Endothelial cell (in vitro differentiated cells): Measurements from ENCODE around the gene PRKCZ. TPM values are rescaled to one million over a fixed set of nuclear protein-coding genes. Genes with fewer than 3 reads are reported as not detected.

Source experiments
- DNase-seq: peaks from one replicate; pipeline ENCODE4 v3.0.0; 2021; ENCODE audit warnings: low spot score
- H3K27ac Mint-ChIP-seq: one replicate; pipeline ENCODE4 v1.8.0; 2021; ENCODE audit warnings: mixed read lengths, inconsistent platforms; ENCODE audit not compliant: unreplicated experiment
- H3K27me3 Mint-ChIP-seq: one replicate; pipeline ENCODE4 v1.8.0; 2021; ENCODE audit warnings: mild to moderate bottlenecking, moderate library complexity, mixed read lengths, inconsistent platforms; ENCODE audit not compliant: unreplicated experiment
- H3K36me3 Mint-ChIP-seq: one replicate; pipeline ENCODE4 v1.8.0; 2021; ENCODE audit warnings: mild to moderate bottlenecking, low read depth, mixed read lengths, inconsistent platforms; ENCODE audit not compliant: unreplicated experiment
- H3K4me1 Mint-ChIP-seq: one replicate; pipeline ENCODE4 v1.8.0; 2021; ENCODE audit warnings: mild to moderate bottlenecking, mixed read lengths, inconsistent platforms; ENCODE audit not compliant: unreplicated experiment
- H3K4me3 Mint-ChIP-seq: one replicate; pipeline ENCODE4 v1.8.0; 2021; ENCODE audit warnings: mild to moderate bottlenecking, mixed read lengths, inconsistent platforms; ENCODE audit not compliant: unreplicated experiment
- H3K9me3 Mint-ChIP-seq: one replicate; pipeline ENCODE4 v1.8.0; 2021; ENCODE audit warnings: mixed read lengths, inconsistent platforms; ENCODE audit not compliant: unreplicated experiment
- CTCF ChIP-seq: fragments of 200-600 bp; sonication (generic); IDR thresholded peaks from one replicate; pipeline ENCODE4 v1.5.0; 2021; ENCODE audit warnings: antibody characterized with exemption; ENCODE audit not compliant: unreplicated experiment
- total RNA-seq: library from RNA; stranded (reverse); fragmentation: NEBNext Ultra II Directional; extraction: Animal tissue kit (Norgen Biotek cat#: 25700); gene quantifications from one replicate; pipeline ENCODE4 v1.2.1, GENCODE V29; 2021; ENCODE audit not compliant: unreplicated experiment

PRKCZ gene
- total RNA-seq, 1 donor from 2014 or later: 23.1 TPM

GRCh38 chr1:2072109-2072806 lies 22.0 kb downstream of the PRKCZ start:
- Mint-ChIP-seq H3K27ac (no peak overlapping the region), H3K4me3 (peak overlapping the region; percentile 21), H3K36me3 (peaks cover 11% of the 10 kb centered on the region)

GRCh38 chr1:2072891-2073290 lies 22.7 kb downstream of the PRKCZ start:
- Mint-ChIP-seq H3K27ac (no peak overlapping the region), H3K4me3 (no peak overlapping the region)

More at GRCh38 chr1:2072109-2072806, 22.0 kb downstream of the PRKCZ start:
- Mint-ChIP-seq H3K27me3 (peaks cover 12% of the 10 kb centered on the region), H3K9me3 (no peaks in the 10 kb centered on the region), H3K4me1 (no peaks in the 10 kb centered on the region)
- no peak for DNase-seq
- no peak for TF ChIP-seq CTCF

GRCh38 chr1:2073382-2074230 lies 23.4 kb downstream of the PRKCZ start:
- Mint-ChIP-seq H3K27ac (no peak overlapping the region), H3K4me3 (no peak overlapping the region), H3K4me1 (no peaks in the 10 kb centered on the region), H3K27me3 (peaks cover 12% of the 10 kb centered on the region), H3K36me3 (peaks cover 24% of the 10 kb centered on the region), H3K9me3 (peaks cover 6% of the 10 kb centered on the region)
- DNase-seq: no peak
- no peak for TF ChIP-seq CTCF

More at GRCh38 chr1:2072891-2073290, 22.7 kb downstream of the PRKCZ start:
- TF ChIP-seq CTCF: no peak
- Mint-ChIP-seq H3K36me3 (peaks cover 17% of the 10 kb centered on the region), H3K4me1 (no peaks in the 10 kb centered on the region), H3K9me3 (no peaks in the 10 kb centered on the region), H3K27me3 (peaks cover 12% of the 10 kb centered on the region)
- DNase-seq: no peak

GRCh38 chr1:2074396-2074795 lies 24.2 kb downstream of the PRKCZ start:
- no peak for TF ChIP-seq CTCF
- peaks cover 26% of the 10 kb centered on the region for H3K36me3 Mint-ChIP-seq
- H3K27me3 Mint-ChIP-seq: peaks cover 12% of the 10 kb centered on the region
- peak overlapping the region; percentile 57 for H3K27ac Mint-ChIP-seq
- H3K9me3 Mint-ChIP-seq: peaks cover 6% of the 10 kb centered on the region
- no peak for DNase-seq
- H3K4me3 Mint-ChIP-seq: no peak overlapping the region
- H3K4me1 Mint-ChIP-seq: no peaks in the 10 kb centered on the region
